ENCODE data around the gene CAST. TPM values are rescaled to one million over a fixed set of nuclear protein-coding genes. Genes with fewer than 3 reads are reported as not detected.

The CAST gene
- total RNA-seq, 2 experiments from 2014 or later: 149 to 152 TPM

GRCh38 chr5:96772111-96772510, 109.9 kb downstream of the CAST start:
- Mint-ChIP-seq H3K27ac (peak overlapping the region; percentile 65), H3K27me3 (ENCODE audit: low read depth) (no peaks in the 10 kb centered on the region), H3K9me3 (ENCODE audit: insufficient read depth) (no peaks in the 10 kb centered on the region), H3K36me3 (ENCODE audit: low read depth) (peaks cover 74% of the 10 kb centered on the region), H3K4me3 (no peak overlapping the region), H3K4me1 (ENCODE audit: low read depth) (peaks cover 18% of the 10 kb centered on the region)
- ChIA-PET POLR2A (interaction anchor here (1.2 to 2.0 kb wide), 2 partner anchors 20 to 36 kb away, joined by 4 to 8 read pairs; partner anchors contain the start of gene ERAP1), CTCF (interaction anchor here (1.2 to 2.3 kb wide), 3 partner anchors 20 to 370 kb away, joined by 3 to 7 read pairs (median 4); partner anchors contain the start of gene LIX1)
- no peak for DNase-seq
- ATAC-seq: no peak

- H3K4me3 Mint-ChIP-seq: no peak overlapping the region
Observed at GRCh38 chr5:96772542-96772941, 110.4 kb downstream of the CAST start.

GRCh38 chr5:96775050-96775449, 112.9 kb downstream of the CAST start:
- ATAC-seq (no peak), DNase-seq (no peak)
- H3K4me3 Mint-ChIP-seq: no peak overlapping the region
- H3K4me1 Mint-ChIP-seq (ENCODE audit: low read depth): peaks cover 18% of the 10 kb centered on the region
- ChIA-PET POLR2A (no interaction called here), CTCF (no interaction called here)
- no peaks in the 10 kb centered on the region for H3K9me3 Mint-ChIP-seq (ENCODE audit: insufficient read depth)
- no peaks in the 10 kb centered on the region for H3K27me3 Mint-ChIP-seq (ENCODE audit: low read depth)
- H3K27ac Mint-ChIP-seq: no peak overlapping the region
- H3K36me3 Mint-ChIP-seq (ENCODE audit: low read depth): peaks cover 82% of the 10 kb centered on the region

More at GRCh38 chr5:96772542-96772941, 110.4 kb downstream of the CAST start:
- Mint-ChIP-seq H3K36me3 (ENCODE audit: low read depth) (peaks cover 78% of the 10 kb centered on the region), H3K27me3 (ENCODE audit: low read depth) (no peaks in the 10 kb centered on the region), H3K9me3 (ENCODE audit: insufficient read depth) (no peaks in the 10 kb centered on the region), H3K27ac (no peak overlapping the region), H3K4me1 (ENCODE audit: low read depth) (peaks cover 18% of the 10 kb centered on the region)
- ChIA-PET POLR2A (interaction anchor here (2.0 kb wide), 1 partner anchor 36 kb away, joined by 8 read pairs; the partner anchor contains the start of gene ERAP1), CTCF (interaction anchor here (1.2 to 2.3 kb wide), 4 partner anchors 20 to 389 kb away, joined by 3 to 7 read pairs (median 4); partner anchors contain the start of gene LIX1)
- no peak for DNase-seq
- no peak for ATAC-seq

GRCh38 chr5:96775689-96776088, 113.5 kb downstream of the CAST start:
- peaks cover 84% of the 10 kb centered on the region for H3K36me3 Mint-ChIP-seq (ENCODE audit: low read depth)
- peaks cover 18% of the 10 kb centered on the region for H3K4me1 Mint-ChIP-seq (ENCODE audit: low read depth)
- no peak overlapping the region for H3K27ac Mint-ChIP-seq
- no peaks in the 10 kb centered on the region for H3K27me3 Mint-ChIP-seq (ENCODE audit: low read depth)
- POLR2A ChIA-PET: interaction anchor here (1.2 kb wide), 1 partner anchor 33 kb away, joined by 3 read pairs; no protein-coding TSS in a partner anchor
- ATAC-seq: no peak
- H3K9me3 Mint-ChIP-seq (ENCODE audit: insufficient read depth): no peaks in the 10 kb centered on the region
- no peak overlapping the region for H3K4me3 Mint-ChIP-seq
- no peak for DNase-seq
- CTCF ChIA-PET: interaction anchor here (1.1 kb wide), 3 partner anchors 11 to 367 kb away, joined by 3 read pairs; partner anchors contain the start of gene LIX1

- Mint-ChIP-seq H3K4me3 (no peak overlapping the region), H3K36me3 (ENCODE audit: low read depth) (peaks cover 83% of the 10 kb centered on the region), H3K27me3 (ENCODE audit: low read depth) (no peaks in the 10 kb centered on the region), H3K4me1 (ENCODE audit: low read depth) (peaks cover 9% of the 10 kb centered on the region), H3K9me3 (ENCODE audit: insufficient read depth) (no peaks in the 10 kb centered on the region), H3K27ac (no peak overlapping the region)
- DNase-seq (no peak), ATAC-seq (no peak)
- CTCF ChIA-PET: interaction anchor here (1.1 to 1.3 kb wide), 4 partner anchors 10 to 366 kb away, joined by 3 read pairs; partner anchors contain the start of gene LIX1
- POLR2A ChIA-PET: interaction anchor here (1.2 kb wide), 1 partner anchor 32 kb away, joined by 3 read pairs; no protein-coding TSS in a partner anchor
Observed at GRCh38 chr5:96776621-96777020, 114.4 kb downstream of the CAST start.

GRCh38 chr5:96778409-96778808, 116.2 kb downstream of the CAST start:
- H3K9me3 Mint-ChIP-seq (ENCODE audit: insufficient read depth): no peaks in the 10 kb centered on the region
- DNase-seq (no peak), ATAC-seq (no peak)
- ChIA-PET POLR2A (no interaction called here), CTCF (interaction anchor here (1.3 kb wide), 1 partner anchor 383 kb away, joined by 4 read pairs; no protein-coding TSS in a partner anchor)
- no peak overlapping the region for H3K4me3 Mint-ChIP-seq
- H3K4me1 Mint-ChIP-seq (ENCODE audit: low read depth): no peaks in the 10 kb centered on the region
- no peaks in the 10 kb centered on the region for H3K27me3 Mint-ChIP-seq (ENCODE audit: low read depth)
- H3K27ac Mint-ChIP-seq: no peak overlapping the region
- H3K36me3 Mint-ChIP-seq (ENCODE audit: low read depth): peaks cover 82% of the 10 kb centered on the region

GRCh38 chr5:96780626-96781025, 118.5 kb downstream of the CAST start:
- ATAC-seq (no peak), DNase-seq (no peak)
- CTCF ChIA-PET: interaction anchor here (0.6 to 1.8 kb wide), 4 partner anchors 10 to 381 kb away, joined by 3 to 6 read pairs (median 4); no protein-coding TSS in a partner anchor
- Mint-ChIP-seq H3K4me3 (no peak overlapping the region), H3K9me3 (ENCODE audit: insufficient read depth) (no peaks in the 10 kb centered on the region), H3K36me3 (ENCODE audit: low read depth) (peaks cover 81% of the 10 kb centered on the region), H3K27ac (peak overlapping the region; percentile 43), H3K27me3 (ENCODE audit: low read depth) (no peaks in the 10 kb centered on the region), H3K4me1 (ENCODE audit: low read depth) (no peaks in the 10 kb centered on the region)
- POLR2A ChIA-PET: no interaction called here

GRCh38 chr5:96781031-96781971, 119.1 kb downstream of the CAST start:
- POLR2A ChIA-PET: interaction anchor here (0.6 kb wide), 1 partner anchor 8 kb away, joined by 3 read pairs; no protein-coding TSS in a partner anchor
- H3K27ac Mint-ChIP-seq: peak overlapping the region; percentile 43
- DNase-seq (no peak), ATAC-seq (no peak)
- H3K27me3 Mint-ChIP-seq (ENCODE audit: low read depth): no peaks in the 10 kb centered on the region
- H3K36me3 Mint-ChIP-seq (ENCODE audit: low read depth): peaks cover 81% of the 10 kb centered on the region
- CTCF ChIA-PET: interaction anchor here (0.6 to 1.8 kb wide), 4 partner anchors 9 to 380 kb away, joined by 3 to 5 read pairs (median 4); no protein-coding TSS in a partner anchor
- no peaks in the 10 kb centered on the region for H3K4me1 Mint-ChIP-seq (ENCODE audit: low read depth)
- H3K9me3 Mint-ChIP-seq (ENCODE audit: insufficient read depth): no peaks in the 10 kb centered on the region
- H3K4me3 Mint-ChIP-seq: no peak overlapping the region

- DNase-seq: no peak
- Mint-ChIP-seq H3K27ac (no peak overlapping the region), H3K36me3 (ENCODE audit: low read depth) (peaks cover 72% of the 10 kb centered on the region), H3K9me3 (ENCODE audit: insufficient read depth) (no peaks in the 10 kb centered on the region), H3K27me3 (ENCODE audit: low read depth) (no peaks in the 10 kb centered on the region), H3K4me3 (no peak overlapping the region), H3K4me1 (ENCODE audit: low read depth) (no peaks in the 10 kb centered on the region)
- CTCF ChIA-PET: no interaction called here
- POLR2A ChIA-PET: no interaction called here
- no peak for ATAC-seq
Observed at GRCh38 chr5:96783326-96783725, 121.2 kb downstream of the CAST start.

GRCh38 chr5:96785326-96786109, 123.3 kb downstream of the CAST start:
- CTCF ChIA-PET: interaction anchor here (0.9 to 1.9 kb wide), 6 partner anchors 9 to 358 kb away, joined by 3 to 5 read pairs (median 4); no protein-coding TSS in a partner anchor
- Mint-ChIP-seq H3K9me3 (ENCODE audit: insufficient read depth) (no peaks in the 10 kb centered on the region), H3K36me3 (ENCODE audit: low read depth) (peaks cover 67% of the 10 kb centered on the region), H3K4me1 (ENCODE audit: low read depth) (no peaks in the 10 kb centered on the region), H3K4me3 (no peak overlapping the region), H3K27ac (peak overlapping the region; percentile 6), H3K27me3 (ENCODE audit: low read depth) (no peaks in the 10 kb centered on the region)
- DNase-seq: no peak
- ATAC-seq: no peak
- POLR2A ChIA-PET: no interaction called here

GRCh38 chr5:96788112-96788749, 126.1 kb downstream of the CAST start:
- peaks cover 64% of the 10 kb centered on the region for H3K36me3 Mint-ChIP-seq (ENCODE audit: low read depth)
- no peaks in the 10 kb centered on the region for H3K27me3 Mint-ChIP-seq (ENCODE audit: low read depth)
- no peak overlapping the region for H3K4me3 Mint-ChIP-seq
- H3K27ac Mint-ChIP-seq: no peak overlapping the region
- no peaks in the 10 kb centered on the region for H3K4me1 Mint-ChIP-seq (ENCODE audit: low read depth)
- DNase-seq: no peak
- ATAC-seq: peak; percentile 27
- H3K9me3 Mint-ChIP-seq (ENCODE audit: insufficient read depth): no peaks in the 10 kb centered on the region
- ChIA-PET CTCF (no interaction called here), POLR2A (no interaction called here)
